ENCODE data around the gene PKP4. TPM values are rescaled to one million over a fixed set of nuclear protein-coding genes. Genes with fewer than 3 reads are reported as not detected.

PKP4 gene
- total RNA-seq, 3 donors from 2014 or later = 62.1 to 138 (median 121) TPM

DNA sequence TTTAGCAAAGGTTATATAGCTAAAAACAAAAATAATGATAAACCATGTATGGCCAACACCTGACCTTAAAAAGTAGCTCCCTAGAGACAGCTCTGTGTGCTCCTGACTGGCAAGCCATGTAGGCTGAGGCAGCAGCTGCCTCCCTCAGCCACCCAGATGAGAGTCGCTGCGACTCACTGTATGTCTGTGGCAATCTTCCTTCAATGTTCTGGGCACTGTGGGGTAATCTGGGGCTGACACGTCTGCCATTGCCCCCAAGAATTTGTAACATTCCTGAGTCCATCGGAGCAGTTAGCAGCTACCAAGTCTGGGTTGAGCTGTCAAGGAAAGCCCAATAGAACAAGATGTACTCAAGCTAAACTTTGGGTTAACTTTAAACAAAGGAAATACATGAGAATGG is 232.0 kb downstream of the PKP4 start:
- H3K9me3 ChIP-seq = no peaks in the 10 kb centered on the region
- H3K4me1 ChIP-seq = no peaks in the 10 kb centered on the region
- no peak for TF ChIP-seq POLR2A (IDR thresholded peaks at IDR 0.05)
- TF ChIP-seq, protein P1, sequence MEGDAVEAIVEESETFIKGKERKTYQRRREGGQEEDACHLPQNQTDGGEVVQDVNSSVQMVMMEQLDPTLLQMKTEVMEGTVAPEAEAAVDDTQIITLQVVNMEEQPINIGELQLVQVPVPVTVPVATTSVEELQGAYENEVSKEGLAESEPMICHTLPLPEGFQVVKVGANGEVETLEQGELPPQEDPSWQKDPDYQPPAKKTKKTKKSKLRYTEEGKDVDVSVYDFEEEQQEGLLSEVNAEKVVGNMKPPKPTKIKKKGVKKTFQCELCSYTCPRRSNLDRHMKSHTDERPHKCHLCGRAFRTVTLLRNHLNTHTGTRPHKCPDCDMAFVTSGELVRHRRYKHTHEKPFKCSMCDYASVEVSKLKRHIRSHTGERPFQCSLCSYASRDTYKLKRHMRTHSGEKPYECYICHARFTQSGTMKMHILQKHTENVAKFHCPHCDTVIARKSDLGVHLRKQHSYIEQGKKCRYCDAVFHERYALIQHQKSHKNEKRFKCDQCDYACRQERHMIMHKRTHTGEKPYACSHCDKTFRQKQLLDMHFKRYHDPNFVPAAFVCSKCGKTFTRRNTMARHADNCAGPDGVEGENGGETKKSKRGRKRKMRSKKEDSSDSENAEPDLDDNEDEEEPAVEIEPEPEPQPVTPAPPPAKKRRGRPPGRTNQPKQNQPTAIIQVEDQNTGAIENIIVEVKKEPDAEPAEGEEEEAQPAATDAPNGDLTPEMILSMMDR (IDR thresholded peaks at IDR 0.05) = no peak
- TF ChIP-seq POLR2AphosphoS5 (IDR thresholded peaks at IDR 0.05) = no peak
- no peak overlapping the region for H3K4me3 ChIP-seq
- intact Hi-C loops (cut with DNase I; ENCODE audit: low total_unique reads) = no loop called here
- H3K27ac ChIP-seq = no peak overlapping the region
- no peaks in the 10 kb centered on the region for H3K27me3 ChIP-seq
- no peaks in the 10 kb centered on the region for H3K36me3 ChIP-seq
- DNase-seq (ENCODE audit: low spot score in 2 of 2) = no peak

DNA sequence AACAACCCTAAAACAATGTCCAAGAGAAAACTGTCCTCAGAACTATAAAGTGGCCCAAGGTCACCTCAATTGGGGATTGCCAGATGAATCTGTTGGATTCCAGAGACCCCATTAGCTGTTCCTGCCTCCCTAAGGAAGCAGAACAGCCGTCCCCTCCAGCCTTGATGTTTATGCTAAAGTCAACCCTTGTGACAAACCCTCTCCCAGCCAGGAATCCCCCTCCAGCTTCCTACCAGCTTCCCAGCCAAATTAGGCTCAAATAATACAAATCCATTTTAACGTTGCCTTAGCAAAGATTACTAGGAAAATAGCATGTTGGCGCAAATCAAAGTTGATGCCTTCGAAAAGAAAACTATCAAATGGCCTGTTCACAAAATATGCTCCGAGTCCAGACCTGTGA is 232.6 kb downstream of the PKP4 start:
- Histone ChIP-seq H3K4me3 (no peak overlapping the region), H3K4me1 (no peaks in the 10 kb centered on the region), H3K36me3 (no peaks in the 10 kb centered on the region), H3K9me3 (no peaks in the 10 kb centered on the region), H3K27ac (no peak overlapping the region), H3K27me3 (no peaks in the 10 kb centered on the region)
- intact Hi-C loops (cut with DNase I; ENCODE audit: low total_unique reads) = no loop called here
- TF ChIP-seq POLR2A (IDR thresholded peaks at IDR 0.05) = no peak
- no peak for TF ChIP-seq POLR2AphosphoS5 (IDR thresholded peaks at IDR 0.05)
- TF ChIP-seq, protein P1 (IDR thresholded peaks at IDR 0.05) = no peak
- no peak for DNase-seq (ENCODE audit: low spot score in 2 of 2)

DNA sequence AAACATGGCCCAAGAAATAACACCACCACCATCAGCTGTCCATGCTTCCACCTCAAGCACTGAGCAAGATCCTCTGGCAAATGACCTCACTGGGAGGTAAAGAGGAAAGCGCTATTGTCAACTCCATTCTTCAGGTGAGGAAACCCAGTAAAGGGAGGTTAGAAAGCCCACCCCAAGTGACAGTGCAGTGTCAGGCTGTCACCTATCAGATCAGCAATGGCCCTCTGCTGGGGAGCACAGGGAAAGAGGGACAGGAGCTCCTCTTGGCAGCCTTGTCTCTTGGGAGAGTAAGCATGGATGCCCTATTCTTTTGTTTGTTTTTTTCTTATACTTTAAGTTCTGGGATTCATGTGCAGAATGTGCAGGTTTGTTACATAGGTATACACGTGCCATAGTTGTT is 234.1 kb downstream of the PKP4 start:
- intact Hi-C loops (cut with DNase I; ENCODE audit: low total_unique reads) = no loop called here
- Histone ChIP-seq H3K4me3 (no peak overlapping the region), H3K4me1 (no peaks in the 10 kb centered on the region), H3K36me3 (no peaks in the 10 kb centered on the region), H3K9me3 (no peaks in the 10 kb centered on the region), H3K27ac (no peak overlapping the region), H3K27me3 (no peaks in the 10 kb centered on the region)
- DNase-seq (ENCODE audit: low spot score in 2 of 2) = no peak
- TF ChIP-seq POLR2A (IDR thresholded peaks at IDR 0.05) (no peak), POLR2AphosphoS5 (IDR thresholded peaks at IDR 0.05) (no peak)
- TF ChIP-seq, protein P1 (IDR thresholded peaks at IDR 0.05) = no peak

DNA sequence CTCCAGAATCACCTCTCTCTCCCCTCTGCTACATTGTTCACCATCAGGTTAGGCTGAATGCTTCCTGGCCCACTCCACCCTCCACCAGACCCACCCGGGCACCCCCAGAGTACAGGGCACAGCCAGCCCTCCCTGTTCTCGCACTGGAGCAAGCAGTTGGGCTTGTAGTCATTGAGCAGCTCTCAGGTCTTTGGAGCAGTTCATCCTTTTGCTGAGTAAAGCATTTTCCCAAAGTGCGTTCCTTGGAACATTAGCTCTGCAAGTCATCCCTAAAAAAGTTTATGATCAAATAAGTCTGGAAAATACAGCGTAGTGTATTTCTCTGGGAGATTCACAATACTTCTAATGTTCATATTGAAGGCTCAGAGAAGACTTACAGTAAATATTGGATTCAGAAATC is 234.9 kb downstream of the PKP4 start:
- Histone ChIP-seq H3K9me3 (no peaks in the 10 kb centered on the region), H3K36me3 (no peaks in the 10 kb centered on the region), H3K4me3 (no peak overlapping the region), H3K4me1 (no peaks in the 10 kb centered on the region), H3K27ac (no peak overlapping the region), H3K27me3 (no peaks in the 10 kb centered on the region)
- DNase-seq (ENCODE audit: low spot score in 2 of 2) = no peak
- TF ChIP-seq, protein P1 (IDR thresholded peaks at IDR 0.05) = no peak
- TF ChIP-seq POLR2AphosphoS5 (IDR thresholded peaks at IDR 0.05) = no peak
- TF ChIP-seq POLR2A (IDR thresholded peaks at IDR 0.05) = no peak
- intact Hi-C loops (cut with DNase I; ENCODE audit: low total_unique reads) = no loop called here

DNA sequence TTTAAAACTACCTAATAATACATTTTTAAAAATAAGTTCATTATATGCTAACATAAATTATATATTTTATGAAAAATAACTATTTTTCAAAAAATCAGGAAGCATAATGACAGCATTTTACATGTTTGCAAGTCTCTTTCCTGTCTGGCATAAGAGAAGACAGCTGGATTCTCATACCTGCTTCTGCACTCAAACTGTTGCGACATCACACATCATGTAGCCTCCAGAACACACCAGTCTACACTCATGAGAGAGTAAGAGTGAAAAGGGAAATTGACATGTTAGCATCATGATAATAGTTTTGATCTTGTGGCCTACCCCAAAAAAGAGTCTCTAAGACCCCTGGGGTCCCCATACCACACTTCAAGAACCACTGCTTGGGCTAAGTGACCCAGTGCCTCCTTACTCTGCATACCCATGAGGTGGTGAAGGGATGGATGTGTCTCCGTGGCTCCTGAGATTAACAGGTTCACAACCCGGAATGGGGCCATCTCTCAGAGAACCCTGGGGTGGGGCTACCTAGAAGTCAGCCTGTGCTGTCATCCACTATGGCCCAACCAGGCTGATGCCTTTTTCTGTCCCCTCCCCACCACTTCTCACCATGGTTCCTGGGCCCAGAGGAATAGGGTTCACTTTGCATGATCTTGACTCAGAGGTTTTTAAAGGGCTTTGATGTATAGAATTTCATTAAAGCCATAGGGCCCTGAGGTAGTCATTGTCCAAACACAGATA is 235.8 kb downstream of the PKP4 start:
- Histone ChIP-seq H3K9me3 (no peaks in the 10 kb centered on the region), H3K36me3 (no peaks in the 10 kb centered on the region), H3K4me1 (no peaks in the 10 kb centered on the region), H3K4me3 (no peak overlapping the region), H3K27ac (no peak overlapping the region), H3K27me3 (no peaks in the 10 kb centered on the region)
- DNase-seq (ENCODE audit: low spot score in 2 of 2) = no peak
- TF ChIP-seq POLR2A (IDR thresholded peaks at IDR 0.05) (no peak), POLR2AphosphoS5 (IDR thresholded peaks at IDR 0.05) (no peak)
- TF ChIP-seq, protein P1 (IDR thresholded peaks at IDR 0.05) = no peak
- intact Hi-C loops (cut with DNase I; ENCODE audit: low total_unique reads) = no loop called here
